ENCODE data around the gene SH3TC1.

DNA sequence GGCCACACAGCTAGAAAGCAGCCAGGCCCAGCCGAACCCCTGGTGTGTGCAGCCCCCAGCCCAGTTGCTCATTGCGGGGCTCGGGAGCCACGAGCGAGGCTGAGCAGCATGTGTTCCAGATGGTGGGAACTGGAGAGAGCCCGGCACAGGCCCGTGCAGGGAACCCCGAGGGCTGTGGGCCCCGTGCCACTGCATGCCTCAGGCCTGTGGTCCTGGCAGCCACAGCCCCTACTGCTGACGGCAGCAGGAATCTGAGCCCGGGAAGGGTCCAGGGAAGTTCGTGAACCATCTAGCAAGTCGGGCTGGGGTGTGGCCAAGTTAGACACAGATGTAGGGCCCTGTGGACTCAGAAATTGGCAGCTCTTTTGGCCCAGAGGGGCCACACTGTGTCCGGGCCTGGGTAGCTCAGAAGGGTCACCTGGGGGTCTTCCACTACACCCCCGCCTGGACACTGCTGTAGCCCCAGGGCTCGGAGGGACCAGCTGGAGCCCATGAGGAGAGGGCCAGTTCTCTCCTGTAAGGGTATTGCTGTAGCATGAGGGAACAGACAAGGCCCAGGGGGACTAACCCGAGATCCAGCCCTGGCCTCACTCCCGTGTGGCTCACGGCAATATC lies 82.5 kb downstream of the SH3TC1 start:
- TF ChIP-seq POLR2A (IDR thresholded peaks at IDR 0.05; ENCODE audit: low read length) (no peak), GATA1 (IDR thresholded peaks at IDR 0.05; ENCODE audit: low read depth, low read length) (no peak)

Measured in erythroblast (primary cell).